GM23248 (cell line): ENCODE measurements around the gene CACNA1D. TPM values are rescaled to one million over a fixed set of nuclear protein-coding genes. Genes with fewer than 3 reads are reported as not detected.

Experiments
- DNase-seq: peaks from one replicate; pipeline ENCODE4 v3.0.0-alpha.2; 2015
- H2AFZ ChIP-seq: fragments of 200-600 bp; sonication (generic); 2 replicates; pipeline ENCODE4 v1.6.1; 2016; ENCODE audit warnings: antibody characterized with exemption
- H3F3A ChIP-seq: fragments of 200-600 bp; sonication (generic); 2 replicates; pipeline ENCODE4 v1.6.1; 2016; ENCODE audit warnings: mild to moderate bottlenecking, antibody characterized with exemption, mixed run types; ENCODE audit not compliant: insufficient read depth
- H3K27ac ChIP-seq: fragments of 200-600 bp; sonication (generic); 2 replicates; pipeline ENCODE4 v1.5.1; 2016; ENCODE audit warnings: mild to moderate bottlenecking
- H3K27me3 ChIP-seq: fragments of 200-600 bp; sonication (generic); replicated peaks from 2 replicates; pipeline ENCODE4 v1.6.1; 2016; ENCODE audit warnings: mild to moderate bottlenecking; ENCODE audit not compliant: insufficient read depth
- H3K36me3 ChIP-seq: fragments of 200-600 bp; sonication (generic); 2 replicates; pipeline ENCODE4 v1.6.1; 2016; ENCODE audit warnings: low read depth, mild to moderate bottlenecking
- H3K4me1 ChIP-seq: fragments of 200-600 bp; sonication (generic); 2 replicates; pipeline ENCODE4 v1.6.1; 2016; ENCODE audit warnings: mild to moderate bottlenecking; ENCODE audit not compliant: insufficient read depth
- H3K4me2 ChIP-seq: fragments of 200-600 bp; sonication (generic); one replicate; pipeline ENCODE4 v1.6.1; 2016; ENCODE audit warnings: mild to moderate bottlenecking; ENCODE audit not compliant: unreplicated experiment
- H3K4me3 ChIP-seq: fragments of 200-600 bp; sonication (generic); 2 replicates; pipeline ENCODE4 v1.5.1; 2016; ENCODE audit warnings: mild to moderate bottlenecking
- H3K79me2 ChIP-seq: fragments of 200-600 bp; sonication (generic); 2 replicates; pipeline ENCODE4 v1.6.1; 2016; ENCODE audit warnings: mild to moderate bottlenecking; ENCODE audit not compliant: insufficient read depth
- H3K9ac ChIP-seq: fragments of 200-600 bp; sonication (generic); 2 replicates; pipeline ENCODE4 v1.6.1; 2016; ENCODE audit warnings: mild to moderate bottlenecking
- H3K9me2 ChIP-seq: fragments of 200-600 bp; sonication (generic); 2 replicates; pipeline ENCODE4 v1.6.1; 2016; ENCODE audit warnings: mixed run types, mild to moderate bottlenecking, moderate library complexity; ENCODE audit not compliant: insufficient read depth
- H3K9me3 ChIP-seq: fragments of 200-600 bp; sonication (generic); one replicate; pipeline ENCODE4 v1.6.1; 2017; ENCODE audit warnings: low read depth
- H4K20me1 ChIP-seq: fragments of 200-600 bp; sonication (generic); 2 replicates; pipeline ENCODE4 v1.6.0; 2016; ENCODE audit not compliant: insufficient read depth
- EZH2 ChIP-seq: fragments of 200-600 bp; sonication (generic); IDR thresholded peaks from 2 replicates; pipeline ENCODE4 v1.6.1; 2018; ENCODE audit warnings: antibody characterized with exemption, mild to moderate bottlenecking; ENCODE audit not compliant: insufficient read depth, poor library complexity, severe bottlenecking
- EZH2phosphoT487 ChIP-seq: fragments of 200-600 bp; sonication (generic); IDR thresholded peaks from 2 replicates; pipeline ENCODE4 v1.6.1; 2018; ENCODE audit warnings: antibody characterized with exemption, moderate library complexity, mild to moderate bottlenecking, low read depth; ENCODE audit not compliant: insufficient read depth
- WGBS, 2 experiments: methylation state at CpG; one replicate each; pipeline ENCODE4 v1.1.6; 2015 to 2017; ENCODE audit warnings: low lambda C conversion rate in 2 of 2, low coverage in 1 of 2; ENCODE audit errors: missing lambda C conversion rate in 2 of 2; 5-methylcytosine and 5-hydroxymethylcytosine counted together
- in situ Hi-C: fragments of 300-500 bp; cut with MboI; formaldehyde crosslinking; loops from 2 replicates; pipeline ENCODE4 v1.15.0; 2020
- polyA plus RNA-seq: library from polyadenylated mRNA; unstranded; fragments of >200 nt; fragmentation: Nextera tagmentation; extraction: Ambion mirVana; gene quantifications from 2 replicates; pipeline ENCODE4 v1.2.1, GENCODE V29; 2016
- total RNA-seq: library from RNA; depleted of rRNA; stranded (reverse); fragments of >200 nt; shearing (Covaris generic); gene quantifications from 2 replicates; pipeline ENCODE4 v1.2.3, GENCODE V29; 2014

The CACNA1D gene
- total and polyA plus RNA-seq, 2 experiments from 2014 or later = not detected

- no peaks in the 10 kb centered on the region for H4K20me1 ChIP-seq
- in situ Hi-C loops = no loop called here
- WGBS, 2 experiments = 43 to 44% methylated on average over 5 of the region's 5 CpGs
- H3K9me2 ChIP-seq = no peaks in the 10 kb centered on the region
- H3K4me2 ChIP-seq = no peak overlapping the region
- no peaks in the 10 kb centered on the region for H3K79me2 ChIP-seq
- H3F3A ChIP-seq = no peaks in the 10 kb centered on the region
- no peak overlapping the region for H3K9ac ChIP-seq
- H2AFZ ChIP-seq = no peak overlapping the region
- peak; percentile 65 for DNase-seq
- no peaks in the 10 kb centered on the region for H3K27me3 ChIP-seq
- H3K27ac ChIP-seq = no peak overlapping the region
- no peaks in the 10 kb centered on the region for H3K4me1 ChIP-seq
- H3K4me3 ChIP-seq = no peak overlapping the region
- no peaks in the 10 kb centered on the region for H3K36me3 ChIP-seq
- no peaks in the 10 kb centered on the region for H3K9me3 ChIP-seq
- no peak for TF ChIP-seq EZH2phosphoT487
- no peak for TF ChIP-seq EZH2
These were observed 327.3 kb downstream of the CACNA1D start for GRCh38 chr3:53821631-53822121.

GRCh38 chr3:53822331-53822741, 327.9 kb downstream of the CACNA1D start:
- Histone ChIP-seq H3K4me3 (no peak overlapping the region), H3K36me3 (no peaks in the 10 kb centered on the region), H3K27me3 (no peaks in the 10 kb centered on the region), H3K9me3 (no peaks in the 10 kb centered on the region), H3K79me2 (no peaks in the 10 kb centered on the region), H3K4me2 (no peak overlapping the region), H3K9ac (no peak overlapping the region), H4K20me1 (no peaks in the 10 kb centered on the region), H3F3A (no peaks in the 10 kb centered on the region), H3K27ac (no peak overlapping the region), H3K4me1 (no peaks in the 10 kb centered on the region), H2AFZ (no peak overlapping the region), H3K9me2 (no peaks in the 10 kb centered on the region)
- in situ Hi-C loops = no loop called here
- TF ChIP-seq EZH2 = no peak
- TF ChIP-seq EZH2phosphoT487 = no peak
- 76 to 82% methylated on average over 14 of the region's 14 CpGs for WGBS, 2 experiments
- no peak for DNase-seq

GRCh38 chr3:53823026-53823955, 328.9 kb downstream of the CACNA1D start:
- Histone ChIP-seq H3K4me1 (no peaks in the 10 kb centered on the region), H3K4me3 (no peak overlapping the region), H3K9ac (no peak overlapping the region), H3K9me2 (no peaks in the 10 kb centered on the region), H3K36me3 (no peaks in the 10 kb centered on the region), H3F3A (no peaks in the 10 kb centered on the region), H3K27ac (no peak overlapping the region), H3K79me2 (no peaks in the 10 kb centered on the region), H3K9me3 (no peaks in the 10 kb centered on the region), H3K4me2 (no peak overlapping the region), H2AFZ (no peak overlapping the region), H3K27me3 (no peaks in the 10 kb centered on the region), H4K20me1 (no peaks in the 10 kb centered on the region)
- in situ Hi-C loops = no loop called here
- no peak for DNase-seq
- 91 to 92% methylated on average over 59 to 67 of the region's 67 CpGs for WGBS, 2 experiments
- TF ChIP-seq EZH2 = no peak
- no peak for TF ChIP-seq EZH2phosphoT487

GRCh38 chr3:53823956-53824657, 329.7 kb downstream of the CACNA1D start:
- WGBS, 2 experiments = 32 to 43% methylated on average over 10 of the region's 10 CpGs
- H3K9me3 ChIP-seq = no peaks in the 10 kb centered on the region
- H3K36me3 ChIP-seq = no peaks in the 10 kb centered on the region
- H2AFZ ChIP-seq = no peak overlapping the region
- no peaks in the 10 kb centered on the region for H3K4me1 ChIP-seq
- no peaks in the 10 kb centered on the region for H3K79me2 ChIP-seq
- TF ChIP-seq EZH2phosphoT487 (no peak), EZH2 (no peak)
- no peaks in the 10 kb centered on the region for H3K9me2 ChIP-seq
- in situ Hi-C loops = no loop called here
- no peak overlapping the region for H3K9ac ChIP-seq
- no peak overlapping the region for H3K4me3 ChIP-seq
- H4K20me1 ChIP-seq = no peaks in the 10 kb centered on the region
- H3F3A ChIP-seq = no peaks in the 10 kb centered on the region
- no peaks in the 10 kb centered on the region for H3K27me3 ChIP-seq
- DNase-seq = no peak
- no peak overlapping the region for H3K27ac ChIP-seq
- H3K4me2 ChIP-seq = no peak overlapping the region
